Activated naive CD4-positive, alpha-beta T cell treated with Interleukin-2 at 50 U/mL for 16 hours (primary cell): ENCODE measurements around the gene SHROOM1.
A peak's percentile ranks its signal among the peaks of the same experiment; 100 is the strongest.
"Not testable (repeated sequence)": the region's sequence is repeated elsewhere in the genome, so short reads cannot be mapped to it uniquely, and the experiment has no call there.

ENCODE experiments used
- DNase-seq: peaks from one replicate; pipeline ENCODE4 v3.0.0-alpha.2; 2020

Gene SHROOM1

GRCh38 chr5:132824426-132824825, 6.0 kb downstream of the SHROOM1 start:
- DNase-seq, result no peak

GRCh38 chr5:132823481-132824050, 6.9 kb downstream of the SHROOM1 start:
- DNase-seq, result no peak

- DNase-seq, result no peak
These were observed 7.6 kb downstream of the SHROOM1 start for GRCh38 chr5:132822650-132823480.

- no peak for DNase-seq
These were observed 8.7 kb downstream of the SHROOM1 start for GRCh38 chr5:132821791-132822190.

GRCh38 chr5:132821350-132821749, 9.1 kb downstream of the SHROOM1 start:
- DNase-seq, result no peak

GRCh38 chr5:132820162-132820754, 10.2 kb downstream of the SHROOM1 start:
- DNase-seq, result peak; percentile 90

GRCh38 chr5:132819468-132819867, 11.0 kb downstream of the SHROOM1 start:
- DNase-seq, result no peak

- no peak for DNase-seq
These were observed 13.4 kb downstream of the SHROOM1 start for GRCh38 chr5:132817011-132817410.

GRCh38 chr5:132816554-132816953, 13.9 kb downstream of the SHROOM1 start:
- no peak for DNase-seq

- DNase-seq, result no peak
These were observed 14.4 kb downstream of the SHROOM1 start for GRCh38 chr5:132816083-132816482.

GRCh38 chr5:132815454-132815853, 15.0 kb downstream of the SHROOM1 start:
- no peak for DNase-seq

- DNase-seq, result no peak
These were observed 15.7 kb downstream of the SHROOM1 start for GRCh38 chr5:132814503-132815294.

- DNase-seq, result peak; percentile 29
These were observed 16.6 kb downstream of the SHROOM1 start for GRCh38 chr5:132813599-132814502.

GRCh38 chr5:132812781-132813598, 17.5 kb downstream of the SHROOM1 start, which contains the start of gene SOWAHA:
Gene SOWAHA (plus strand): TSS chr5:132813302. CDS start chr5:132813622, 320 bp downstream.
- no peak for DNase-seq

- no peak for DNase-seq
These were observed 18.2 kb downstream of the SHROOM1 start for GRCh38 chr5:132812123-132812765.

- DNase-seq, result no peak
These were observed 19.8 kb downstream of the SHROOM1 start for GRCh38 chr5:132810605-132811004.

GRCh38 chr5:132808866-132809265, 21.6 kb downstream of the SHROOM1 start:
- no peak for DNase-seq

GRCh38 chr5:132808448-132808847, 22.0 kb downstream of the SHROOM1 start:
- no peak for DNase-seq

- no peak for DNase-seq
These were observed 23.1 kb downstream of the SHROOM1 start for GRCh38 chr5:132807163-132807838.

GRCh38 chr5:132806804-132807162, 23.7 kb downstream of the SHROOM1 start:
- DNase-seq, result not testable (repeated sequence)
